Liver (tissue), 3 donors: ENCODE results near the gene CYFIP1.

Source experiments
- CTCF ChIP-seq: fragments of 150-350 bp; IDR thresholded peaks from 2 replicates; pipeline ENCODE4 v1.5.1; 2017; ENCODE audit warnings: improper control_type of control experiment, low read depth, low read length; ENCODE audit not compliant: missing input control
- GABPA ChIP-seq, 2 donors: IDR thresholded peaks in 1 of 2; conservative IDR thresholded peaks in 1 of 2; 2 replicates each; pipeline ENCODE4 v1.6.1; 2016; ENCODE audit warnings: antibody characterized with exemption in 2 of 2, mild to moderate bottlenecking in 1 of 2, moderate library complexity in 1 of 2
- MAX ChIP-seq: IDR thresholded peaks from 2 replicates; pipeline ENCODE4 v1.6.1; 2016; ENCODE audit warnings: antibody characterized with exemption
- RAD21 ChIP-seq, 2 donors: IDR thresholded peaks; 2 replicates each; pipeline ENCODE4 v1.6.1; 2016; ENCODE audit warnings: antibody characterized with exemption in 2 of 2, mild to moderate bottlenecking in 2 of 2
- REST ChIP-seq: IDR thresholded peaks from 2 replicates; pipeline ENCODE4 v1.6.1; 2016; ENCODE audit warnings: antibody characterized with exemption, mild to moderate bottlenecking
- RXRA ChIP-seq, 2 donors: IDR thresholded peaks; 2 replicates each; pipeline ENCODE4 v1.6.1; 2017 to 2018; ENCODE audit warnings: antibody characterized with exemption in 2 of 2, mild to moderate bottlenecking in 1 of 2
- SP1 ChIP-seq: IDR thresholded peaks from 2 replicates; pipeline ENCODE4 v1.6.1; 2018; ENCODE audit warnings: antibody characterized with exemption, mild to moderate bottlenecking
- TAF1 ChIP-seq: conservative IDR thresholded peaks from 2 replicates; pipeline ENCODE4 v1.6.1; 2016; ENCODE audit warnings: antibody characterized with exemption, mild to moderate bottlenecking
- YY1 ChIP-seq: IDR thresholded peaks from 2 replicates; pipeline ENCODE4 v1.6.1; 2016; ENCODE audit warnings: antibody characterized with exemption, mild to moderate bottlenecking
- TF ChIP-seq, protein P1 (sequence below): IDR thresholded peaks from 2 replicates; pipeline ENCODE4 v1.6.1; 2016; ENCODE audit warnings: antibody characterized with exemption
- TF ChIP-seq, protein P2 (sequence below): IDR thresholded peaks from 2 replicates; pipeline ENCODE4 v1.6.1; 2016; ENCODE audit warnings: antibody characterized with exemption
- donor health status: healthy.
- donor health status: healthy.

DNA sequence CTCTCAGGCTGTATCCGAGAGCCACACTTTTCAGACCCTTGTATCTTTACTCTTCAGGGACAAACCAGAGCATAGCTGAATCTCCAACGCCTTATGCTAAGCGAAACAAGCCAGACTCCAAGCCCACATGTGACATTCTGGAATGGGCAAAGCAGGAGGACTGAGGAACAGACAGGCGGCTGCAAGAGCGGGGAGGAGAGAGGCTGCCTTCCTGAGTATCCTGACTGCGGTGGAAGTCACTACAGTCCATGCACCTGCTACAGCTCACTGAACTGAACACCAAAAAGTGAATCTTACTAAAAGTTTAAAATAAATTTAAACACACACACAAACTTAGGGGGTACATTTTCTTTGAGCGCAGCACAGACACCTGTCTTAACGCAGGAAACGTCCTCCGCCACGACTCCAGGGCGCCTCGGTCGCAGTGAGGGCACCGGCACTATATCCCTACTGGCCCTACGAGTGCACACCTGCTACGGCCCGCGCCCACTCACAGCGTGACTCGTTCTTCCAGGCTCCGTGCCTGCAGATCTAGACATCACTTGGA lies 1.4 kb downstream of the CYFIP1 start:
- TF ChIP-seq MAX (no peak), CTCF (no peak), REST (no peak), RAD21 (IDR thresholded peaks at IDR 0.05) (no peak), TAF1 (no peak), RXRA (IDR thresholded peaks at IDR 0.05) (no peak), GABPA (IDR thresholded peaks at IDR 0.05 in 1 of 2, conservative IDR thresholded peaks at IDR 0.05 in 1 of 2) (no peak), YY1 (no peak), SP1 (no peak)
- TF ChIP-seq, protein P1, sequence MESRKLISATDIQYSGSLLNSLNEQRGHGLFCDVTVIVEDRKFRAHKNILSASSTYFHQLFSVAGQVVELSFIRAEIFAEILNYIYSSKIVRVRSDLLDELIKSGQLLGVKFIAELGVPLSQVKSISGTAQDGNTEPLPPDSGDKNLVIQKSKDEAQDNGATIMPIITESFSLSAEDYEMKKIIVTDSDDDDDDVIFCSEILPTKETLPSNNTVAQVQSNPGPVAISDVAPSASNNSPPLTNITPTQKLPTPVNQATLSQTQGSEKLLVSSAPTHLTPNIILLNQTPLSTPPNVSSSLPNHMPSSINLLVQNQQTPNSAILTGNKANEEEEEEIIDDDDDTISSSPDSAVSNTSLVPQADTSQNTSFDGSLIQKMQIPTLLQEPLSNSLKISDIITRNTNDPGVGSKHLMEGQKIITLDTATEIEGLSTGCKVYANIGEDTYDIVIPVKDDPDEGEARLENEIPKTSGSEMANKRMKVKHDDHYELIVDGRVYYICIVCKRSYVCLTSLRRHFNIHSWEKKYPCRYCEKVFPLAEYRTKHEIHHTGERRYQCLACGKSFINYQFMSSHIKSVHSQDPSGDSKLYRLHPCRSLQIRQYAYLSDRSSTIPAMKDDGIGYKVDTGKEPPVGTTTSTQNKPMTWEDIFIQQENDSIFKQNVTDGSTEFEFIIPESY = no peak
- TF ChIP-seq, protein P2, sequence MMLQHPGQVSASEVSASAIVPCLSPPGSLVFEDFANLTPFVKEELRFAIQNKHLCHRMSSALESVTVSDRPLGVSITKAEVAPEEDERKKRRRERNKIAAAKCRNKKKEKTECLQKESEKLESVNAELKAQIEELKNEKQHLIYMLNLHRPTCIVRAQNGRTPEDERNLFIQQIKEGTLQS = no peak
